Keratinocyte (primary cell): ENCODE data around the gene RSPO3. TPM values are rescaled to one million over a fixed set of nuclear protein-coding genes. Genes with fewer than 3 reads are reported as not detected.

ENCODE experiments used
- DNase-seq: peaks from one replicate; pipeline ENCODE4 v3.0.0-alpha.2; 2011; ENCODE audit warnings: low read depth, missing footprints, low spot score
- FAIRE-seq: peaks from 2 replicates; lab custom pipeline; 2011; peaks lifted over from hg19 to GRCh38; lab: Jason Lieb, UNC
- H2AFZ ChIP-seq: 2 replicates; pipeline ENCODE4 v1.6.0; 2012; ENCODE audit warnings: low read length, control low read depth, inconsistent platforms; ENCODE audit not compliant: control insufficient read depth
- H3K27ac ChIP-seq: 2 replicates; pipeline ENCODE4 v1.5.1; 2011; ENCODE audit warnings: low read length; ENCODE audit not compliant: control insufficient read depth, insufficient read depth
- H3K27me3 ChIP-seq: 3 replicates; pipeline ENCODE4 v1.6.0; 2011; ENCODE audit warnings: low read length; ENCODE audit not compliant: control insufficient read depth, insufficient read depth; ENCODE audit errors: extremely low read depth
- H3K36me3 ChIP-seq, 2 experiments: 2 replicates in 1 of 2; 3 replicates in 1 of 2; pipeline ENCODE4 v1.5.1; 2011; ENCODE audit warnings: low read length in 2 of 2, mild to moderate bottlenecking in 1 of 2; ENCODE audit not compliant: control insufficient read depth in 2 of 2, insufficient read depth in 2 of 2; ENCODE audit errors: extremely low read depth in 1 of 2
- H3K4me1 ChIP-seq: 3 replicates; pipeline ENCODE4 v1.5.1; 2011; ENCODE audit warnings: low read length; ENCODE audit not compliant: control insufficient read depth, insufficient read depth; ENCODE audit errors: extremely low read depth
- H3K4me2 ChIP-seq: 3 replicates; pipeline ENCODE4 v1.6.0; 2011; ENCODE audit warnings: low read depth, low read length; ENCODE audit not compliant: control insufficient read depth, insufficient read depth; ENCODE audit errors: extremely low read depth
- H3K4me3 ChIP-seq, 3 experiments: fragments of 200-600 bp in 1 of 3; sonication (generic) in 1 of 3; 2 replicates in 2 of 3; 3 replicates in 1 of 3; pipeline ENCODE4 v1.5.1; 2011 to 2016; ENCODE audit warnings: low read length in 3 of 3, mild to moderate bottlenecking in 3 of 3, control low read depth in 2 of 3, inconsistent platforms in 1 of 3, low read depth in 1 of 3, mixed read lengths in 1 of 3, mixed run types in 1 of 3, moderate library complexity in 1 of 3; ENCODE audit not compliant: control insufficient read depth in 2 of 3, insufficient read depth in 2 of 3; ENCODE audit errors: extremely low read depth in 1 of 3
- H3K79me2 ChIP-seq: 2 replicates; pipeline ENCODE4 v1.6.0; 2012; ENCODE audit warnings: low read length; ENCODE audit not compliant: control insufficient read depth, insufficient read depth
- H3K9ac ChIP-seq: 3 replicates; pipeline ENCODE4 v1.6.0; 2011; ENCODE audit warnings: low read length; ENCODE audit not compliant: control insufficient read depth, insufficient read depth; ENCODE audit errors: extremely low read depth
- H3K9me1 ChIP-seq: 3 replicates; pipeline ENCODE4 v1.6.0; 2011; ENCODE audit warnings: low read length; ENCODE audit not compliant: control insufficient read depth, insufficient read depth; ENCODE audit errors: extremely low read depth
- H3K9me3 ChIP-seq: 2 replicates; pipeline ENCODE4 v1.5.1; 2012; ENCODE audit warnings: low read depth, low read length; ENCODE audit not compliant: control insufficient read depth
- H4K20me1 ChIP-seq: 3 replicates; pipeline ENCODE4 v1.6.0; 2011; ENCODE audit warnings: low read length; ENCODE audit not compliant: control insufficient read depth, insufficient read depth; ENCODE audit errors: extremely low read depth
- EZH2 ChIP-seq: IDR thresholded peaks from one replicate; pipeline ENCODE4 v1.6.1; 2012; ENCODE audit warnings: inconsistent platforms, mild to moderate bottlenecking, low read length, moderate library complexity
- dilution Hi-C: fragments of 300-500 bp; cut with MboI; formaldehyde crosslinking; loops from one replicate; pipeline ENCODE4 v1.7.0; 2020; ENCODE audit warnings: low sequenced_read_pairs; ENCODE audit not compliant: extremely low pct_ligation_motif_present
- polyA plus RNA-seq, 5 experiments: library from polyadenylated mRNA; depleted of rRNA in 3 of 5; stranded (reverse) in 3 of 5; stranded (forward) in 1 of 5; unstranded in 1 of 5; fragments of >200 nt; gene quantifications; 1 replicate in 1 of 5; 2 replicates in 3 of 5; 3 replicates in 1 of 5; pipeline versions ENCODE4 v1.2.1 to v1.2.3, GENCODE V29; 2011 to 2012; ENCODE audit warnings: missing spikeins in 2 of 5, low read depth in 1 of 5, low replicate concordance in 1 of 5
- TF ChIP-seq, protein P1 (sequence below), 3 experiments: IDR thresholded peaks in 1 of 3; conservative IDR thresholded peaks in 1 of 3; optimal IDR thresholded peaks in 1 of 3; 2 replicates in 2 of 3; 3 replicates in 1 of 3; pipeline versions ENCODE3 to v1.5.1; 2011; ENCODE audit warnings: low read length in 3 of 3, mild to moderate bottlenecking in 3 of 3, moderate library complexity in 2 of 3, control low read depth in 1 of 3, inconsistent platforms in 1 of 3; ENCODE audit not compliant: insufficient read depth in 2 of 3; ENCODE audit errors: extremely low read depth in 1 of 3

Gene RSPO3
- polyA plus RNA-seq, 1 donor (not counting 4 experiments of a cell fraction or from before 2014, with no cell fraction given) = not detected

DNA sequence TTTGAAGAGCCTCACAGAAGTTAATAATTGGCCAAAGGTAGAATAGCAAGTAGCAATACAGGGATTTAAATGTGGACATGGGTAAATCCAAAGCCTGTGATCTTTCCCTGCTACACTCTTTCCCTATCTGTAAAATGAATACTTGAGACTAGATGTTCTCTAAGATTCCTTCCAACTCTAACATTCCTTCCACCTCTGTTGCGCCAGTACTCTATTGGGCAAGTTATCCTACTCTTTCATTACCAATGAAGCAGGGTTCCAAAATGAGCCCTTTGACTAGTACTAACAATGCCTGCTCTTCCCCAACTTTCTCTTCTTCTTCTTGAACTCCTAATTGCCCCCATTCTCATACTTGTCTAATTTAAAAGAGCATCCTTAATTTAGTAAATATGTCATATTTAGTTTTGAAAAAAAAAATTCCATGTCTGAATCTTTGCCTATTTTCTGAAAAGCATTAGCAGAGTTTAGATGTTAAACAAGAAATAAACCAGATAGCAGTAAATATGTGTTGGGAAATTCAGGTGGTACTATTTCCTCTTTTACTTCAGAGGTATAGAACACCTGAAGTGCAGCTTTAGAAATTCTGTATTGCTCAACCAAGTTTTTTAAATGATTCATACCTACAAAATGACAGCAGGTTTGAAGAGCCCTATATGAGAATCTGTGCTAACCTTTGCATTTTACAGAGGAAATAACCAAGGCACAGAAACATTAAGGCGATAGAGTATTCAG, 35.1 kb upstream of the RSPO3 start:
- no peaks in the 10 kb centered on the region for H3K9me3 ChIP-seq
- no peaks in the 10 kb centered on the region for H3K9me1 ChIP-seq
- H4K20me1 ChIP-seq = no peaks in the 10 kb centered on the region
- no peak overlapping the region for H3K27ac ChIP-seq
- no peak overlapping the region for H3K4me2 ChIP-seq
- peaks cover 2% of the 10 kb centered on the region for H3K27me3 ChIP-seq
- H2AFZ ChIP-seq = no peak overlapping the region
- TF ChIP-seq EZH2 = no peak
- TF ChIP-seq, protein P1, sequence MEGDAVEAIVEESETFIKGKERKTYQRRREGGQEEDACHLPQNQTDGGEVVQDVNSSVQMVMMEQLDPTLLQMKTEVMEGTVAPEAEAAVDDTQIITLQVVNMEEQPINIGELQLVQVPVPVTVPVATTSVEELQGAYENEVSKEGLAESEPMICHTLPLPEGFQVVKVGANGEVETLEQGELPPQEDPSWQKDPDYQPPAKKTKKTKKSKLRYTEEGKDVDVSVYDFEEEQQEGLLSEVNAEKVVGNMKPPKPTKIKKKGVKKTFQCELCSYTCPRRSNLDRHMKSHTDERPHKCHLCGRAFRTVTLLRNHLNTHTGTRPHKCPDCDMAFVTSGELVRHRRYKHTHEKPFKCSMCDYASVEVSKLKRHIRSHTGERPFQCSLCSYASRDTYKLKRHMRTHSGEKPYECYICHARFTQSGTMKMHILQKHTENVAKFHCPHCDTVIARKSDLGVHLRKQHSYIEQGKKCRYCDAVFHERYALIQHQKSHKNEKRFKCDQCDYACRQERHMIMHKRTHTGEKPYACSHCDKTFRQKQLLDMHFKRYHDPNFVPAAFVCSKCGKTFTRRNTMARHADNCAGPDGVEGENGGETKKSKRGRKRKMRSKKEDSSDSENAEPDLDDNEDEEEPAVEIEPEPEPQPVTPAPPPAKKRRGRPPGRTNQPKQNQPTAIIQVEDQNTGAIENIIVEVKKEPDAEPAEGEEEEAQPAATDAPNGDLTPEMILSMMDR (optimal IDR thresholded peaks at IDR 0.05 in 1 of 3, IDR thresholded peaks at IDR 0.05 in 1 of 3, conservative IDR thresholded peaks at IDR 0.05 in 1 of 3; ENCODE audit: extremely low read depth in 1 of 3, insufficient read depth in 2 of 3, low read length in 3 of 3) = no peak
- H3K9ac ChIP-seq = no peak overlapping the region
- H3K4me1 ChIP-seq = no peaks in the 10 kb centered on the region
- FAIRE-seq (no peak), DNase-seq (no peak)
- H3K4me3 ChIP-seq = no peak overlapping the region
- no peaks in the 10 kb centered on the region for H3K36me3 ChIP-seq
- dilution Hi-C loops = no loop called here
- H3K79me2 ChIP-seq = no peaks in the 10 kb centered on the region

DNA sequence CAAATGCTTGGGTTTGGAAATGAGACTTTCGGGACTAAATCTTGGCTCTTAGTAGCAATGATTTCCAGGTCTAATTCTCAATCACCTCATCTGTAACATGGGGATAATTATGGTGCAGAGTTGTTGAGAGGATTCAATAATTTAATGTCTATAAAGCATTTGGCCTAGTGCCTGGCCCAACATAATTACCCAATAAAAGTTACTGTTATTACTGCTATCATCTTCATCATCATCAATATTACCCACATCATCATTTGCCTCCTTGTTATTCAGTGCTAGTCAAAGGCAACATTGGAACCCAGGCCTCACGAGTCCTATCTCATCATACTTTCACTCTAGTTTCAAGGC, 34.5 kb upstream of the RSPO3 start:
- DNase-seq = no peak
- dilution Hi-C loops = no loop called here
- no peak overlapping the region for H2AFZ ChIP-seq
- TF ChIP-seq EZH2 = no peak
- TF ChIP-seq, protein P1 (optimal IDR thresholded peaks at IDR 0.05 in 1 of 3, IDR thresholded peaks at IDR 0.05 in 1 of 3, conservative IDR thresholded peaks at IDR 0.05 in 1 of 3; ENCODE audit: extremely low read depth in 1 of 3, insufficient read depth in 2 of 3, low read length in 3 of 3) = no peak
- no peaks in the 10 kb centered on the region for H3K36me3 ChIP-seq
- H3K27me3 ChIP-seq = peaks cover 2% of the 10 kb centered on the region
- no peaks in the 10 kb centered on the region for H3K9me1 ChIP-seq
- H3K4me3 ChIP-seq = no peak overlapping the region
- no peaks in the 10 kb centered on the region for H3K9me3 ChIP-seq
- no peaks in the 10 kb centered on the region for H3K4me1 ChIP-seq
- H3K9ac ChIP-seq = no peak overlapping the region
- H3K27ac ChIP-seq = no peak overlapping the region
- no peak overlapping the region for H3K4me2 ChIP-seq
- no peaks in the 10 kb centered on the region for H4K20me1 ChIP-seq
- FAIRE-seq = no peak
- no peaks in the 10 kb centered on the region for H3K79me2 ChIP-seq
